A673 (cell line): ENCODE data around the gene UBE2E1. TPM values are rescaled to one million over a fixed set of nuclear protein-coding genes. Genes with fewer than 3 reads are reported as not detected.

ENCODE experiments used
- BruUV-seq: library from RNA; stranded (reverse); fragments of 400-500 nt; replicated peaks from 2 replicates; lab custom pipeline; 2021; lab: Mats Ljungman, UMichigan
- CTCF ChIA-PET: fragments of 300-600 bp; sonication (Branson Sonifier 250); formaldehyde crosslinking; loops from one replicate; lab custom pipeline; 2022; ENCODE audit warnings: antibody characterized with exemption; lab: Charles Lee
- POLR2A ChIA-PET: fragments of 300-600 bp; sonication (Branson Sonifier 250); formaldehyde crosslinking; loops from one replicate; lab custom pipeline; 2022; ENCODE audit warnings: antibody characterized with exemption; ENCODE audit not compliant: low non-redundant PET; lab: Charles Lee
- DNase-seq: peaks from one replicate; pipeline ENCODE4 v3.0.0-alpha.2; 2015; ENCODE audit warnings: low spot score
- H3K27ac ChIP-seq: fragments of 200-600 bp; sonication (generic); 2 replicates; pipeline ENCODE4 v1.5.1; 2016; ENCODE audit warnings: mixed run types, low read depth, mild to moderate bottlenecking, mixed read lengths, antibody characterized with exemption, low read length; ENCODE audit not compliant: poor library complexity, severe bottlenecking
- H3K27me3 ChIP-seq: fragments of 200-600 bp; sonication (generic); replicated peaks from 2 replicates; pipeline ENCODE4 v1.6.1; 2017; ENCODE audit warnings: mixed run types, low read depth, mild to moderate bottlenecking, mixed read lengths, antibody characterized with exemption, low read length; ENCODE audit not compliant: insufficient read depth, poor library complexity
- H3K36me3 ChIP-seq: fragments of 200-600 bp; sonication (generic); 2 replicates; pipeline ENCODE4 v1.6.1; 2016; ENCODE audit warnings: mixed run types, mild to moderate bottlenecking, mixed read lengths, antibody characterized with exemption, low read length; ENCODE audit not compliant: insufficient read depth, poor library complexity, severe bottlenecking
- H3K4me1 ChIP-seq: fragments of 200-600 bp; sonication (generic); 2 replicates; pipeline ENCODE4 v1.6.1; 2017; ENCODE audit warnings: mixed run types, mild to moderate bottlenecking, mixed read lengths, antibody characterized with exemption, low read length; ENCODE audit not compliant: insufficient read depth, poor library complexity, severe bottlenecking
- H3K4me3 ChIP-seq: fragments of 200-600 bp; sonication (generic); 2 replicates; pipeline ENCODE4 v1.5.1; 2016; ENCODE audit warnings: low read depth, mixed run types, mild to moderate bottlenecking, mixed read lengths, low read length; ENCODE audit not compliant: poor library complexity, severe bottlenecking
- H3K9me3 ChIP-seq: fragments of 200-600 bp; sonication (generic); 2 replicates; pipeline ENCODE4 v1.6.1; 2016; ENCODE audit warnings: mixed run types, low read depth, mild to moderate bottlenecking, mixed read lengths, antibody characterized with exemption, low read length; ENCODE audit not compliant: poor library complexity, severe bottlenecking
- EZH2 ChIP-seq: fragments of 200-600 bp; sonication (generic); IDR thresholded peaks from 2 replicates; pipeline ENCODE4 v1.6.1; 2017; ENCODE audit warnings: borderline replicate concordance, low read depth, mild to moderate bottlenecking, mixed read lengths, antibody characterized with exemption, low read length; ENCODE audit not compliant: poor library complexity, severe bottlenecking
- intact Hi-C: fragments of 100-400 bp; cut with micrococcal nuclease; formaldehyde crosslinking; loops from one replicate; pipeline ENCODE4 v1.10.0; 2022; ENCODE audit not compliant: unreplicated experiment
- total RNA-seq: library from RNA; stranded (reverse); gene quantifications from 2 replicates; pipeline ENCODE4 v1.2.3, GENCODE V29; 2021
- TF ChIP-seq, protein P1 (sequence below): fragments of 300-800, 200-600 bp; sonication (generic); conservative IDR thresholded peaks from 2 replicates; pipeline ENCODE4 v1.5.1; 2017; ENCODE audit warnings: low read depth, mild to moderate bottlenecking, antibody characterized with exemption, low read length, moderate library complexity, mixed read lengths

The UBE2E1 gene
- total RNA-seq, 1 experiment from 2014 or later: 144 TPM

DNA sequence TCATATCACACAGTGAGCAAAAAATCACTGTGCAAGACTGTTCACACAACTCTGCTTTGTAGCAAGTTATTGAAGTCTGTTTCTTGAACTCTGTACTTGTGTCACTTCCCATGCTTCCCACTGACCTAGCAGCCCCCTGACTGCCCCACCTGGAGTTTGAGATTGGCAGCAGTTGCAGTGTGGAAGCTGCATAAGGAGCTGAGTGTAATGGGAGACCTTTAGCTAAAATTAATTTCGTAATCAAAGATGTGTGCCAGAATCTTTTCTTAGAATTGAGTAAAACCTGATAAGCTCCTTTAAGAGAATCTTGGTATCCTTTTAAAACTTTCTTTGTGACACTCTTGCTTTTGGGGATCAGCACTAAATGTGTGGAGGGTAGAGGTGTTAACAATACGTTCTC, 68.2 kb downstream of the UBE2E1 start:
- TF ChIP-seq, protein P1, sequence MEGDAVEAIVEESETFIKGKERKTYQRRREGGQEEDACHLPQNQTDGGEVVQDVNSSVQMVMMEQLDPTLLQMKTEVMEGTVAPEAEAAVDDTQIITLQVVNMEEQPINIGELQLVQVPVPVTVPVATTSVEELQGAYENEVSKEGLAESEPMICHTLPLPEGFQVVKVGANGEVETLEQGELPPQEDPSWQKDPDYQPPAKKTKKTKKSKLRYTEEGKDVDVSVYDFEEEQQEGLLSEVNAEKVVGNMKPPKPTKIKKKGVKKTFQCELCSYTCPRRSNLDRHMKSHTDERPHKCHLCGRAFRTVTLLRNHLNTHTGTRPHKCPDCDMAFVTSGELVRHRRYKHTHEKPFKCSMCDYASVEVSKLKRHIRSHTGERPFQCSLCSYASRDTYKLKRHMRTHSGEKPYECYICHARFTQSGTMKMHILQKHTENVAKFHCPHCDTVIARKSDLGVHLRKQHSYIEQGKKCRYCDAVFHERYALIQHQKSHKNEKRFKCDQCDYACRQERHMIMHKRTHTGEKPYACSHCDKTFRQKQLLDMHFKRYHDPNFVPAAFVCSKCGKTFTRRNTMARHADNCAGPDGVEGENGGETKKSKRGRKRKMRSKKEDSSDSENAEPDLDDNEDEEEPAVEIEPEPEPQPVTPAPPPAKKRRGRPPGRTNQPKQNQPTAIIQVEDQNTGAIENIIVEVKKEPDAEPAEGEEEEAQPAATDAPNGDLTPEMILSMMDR: no peak
- TF ChIP-seq EZH2: no peak
- DNase-seq: no peak
- intact Hi-C loops: loop anchor here (10.0 kb wide), 1 partner anchor 669 kb away; the partner anchor contains the start of gene UBE2E2
- H3K36me3 ChIP-seq: no peaks in the 10 kb centered on the region
- CTCF ChIA-PET: no interaction called here
- POLR2A ChIA-PET: no interaction called here
- H3K9me3 ChIP-seq: no peaks in the 10 kb centered on the region
- H3K4me3 ChIP-seq: no peak overlapping the region
- BruUV-seq: no TSS peak
- no peak overlapping the region for H3K27ac ChIP-seq
- no peaks in the 10 kb centered on the region for H3K27me3 ChIP-seq
- H3K4me1 ChIP-seq: peaks cover 29% of the 10 kb centered on the region

DNA sequence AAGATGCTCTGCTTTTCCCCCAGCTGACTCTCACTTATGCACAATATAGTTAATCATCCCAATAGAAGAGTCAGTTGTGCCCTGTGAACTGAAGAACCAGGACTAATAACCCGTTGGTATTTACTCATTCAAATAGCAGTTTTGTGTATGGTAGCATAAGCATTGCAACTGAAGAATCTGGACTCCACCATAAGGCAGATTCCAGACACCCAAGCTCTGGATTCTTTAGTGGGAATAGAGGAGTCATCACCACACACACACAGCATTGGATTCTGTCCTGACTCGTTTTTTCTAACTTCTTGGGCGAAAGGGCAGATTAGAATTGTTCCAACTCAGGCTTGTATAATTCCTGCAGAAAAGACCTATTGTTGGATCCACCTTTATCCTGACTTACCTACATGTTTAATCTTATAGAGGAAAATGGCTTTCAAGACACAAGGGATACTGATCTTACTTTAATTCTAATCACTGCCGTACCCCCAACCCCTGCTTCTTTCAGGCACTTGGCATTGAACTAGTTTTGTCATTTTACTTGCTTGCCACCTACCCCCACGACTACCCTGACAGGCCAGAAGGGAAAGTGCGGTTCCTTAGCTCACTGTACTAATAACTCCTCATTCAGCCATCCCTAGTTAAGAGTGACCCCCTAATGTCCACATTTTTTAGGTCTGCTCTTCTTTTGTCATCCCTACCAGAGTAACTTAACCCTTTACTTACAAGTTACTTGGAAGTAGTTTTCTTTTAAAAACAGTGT, 68.8 kb downstream of the UBE2E1 start:
- CTCF ChIA-PET: interaction anchor here (0.9 kb wide), 1 partner anchor 14 kb away, joined by 3 read pairs; no protein-coding TSS in a partner anchor
- no TSS peak for BruUV-seq
- H3K27ac ChIP-seq: no peak overlapping the region
- no peak for DNase-seq
- H3K27me3 ChIP-seq: no peaks in the 10 kb centered on the region
- POLR2A ChIA-PET: no interaction called here
- H3K4me1 ChIP-seq: peaks cover 29% of the 10 kb centered on the region
- no peaks in the 10 kb centered on the region for H3K36me3 ChIP-seq
- TF ChIP-seq, protein P1: no peak
- no peak for TF ChIP-seq EZH2
- H3K9me3 ChIP-seq: no peaks in the 10 kb centered on the region
- intact Hi-C loops: loop anchor here (10.0 kb wide), 1 partner anchor 670 kb away; the partner anchor contains the start of gene UBE2E2
- no peak overlapping the region for H3K4me3 ChIP-seq

DNA sequence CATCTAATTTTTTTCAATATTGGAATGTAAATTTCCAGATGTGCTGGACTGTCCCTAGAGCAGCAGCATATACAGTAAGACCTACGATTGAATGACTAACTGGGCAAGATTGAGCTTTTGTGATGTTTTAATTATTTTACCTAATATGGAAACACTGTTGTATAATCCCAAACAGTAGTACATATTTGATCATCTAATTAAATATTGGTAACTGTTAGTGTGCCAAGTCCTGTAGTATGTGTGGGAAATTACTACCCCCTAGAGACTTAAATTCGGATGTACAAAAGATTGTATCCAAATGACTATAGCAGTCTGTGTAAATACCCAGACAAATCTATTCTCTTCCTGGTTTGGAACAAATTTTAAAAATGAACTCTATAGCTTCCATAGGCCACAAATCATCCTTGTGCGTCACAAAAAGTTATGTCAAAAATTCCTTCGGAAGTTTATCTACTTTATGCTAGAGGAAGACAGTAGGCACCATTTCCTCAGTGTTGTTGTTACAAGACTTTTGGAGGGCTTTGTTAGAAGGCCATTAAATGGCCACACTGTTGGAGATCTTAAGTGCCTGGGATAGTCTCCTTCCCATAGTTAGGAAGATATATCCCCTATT, 69.5 kb downstream of the UBE2E1 start:
- H3K9me3 ChIP-seq: no peaks in the 10 kb centered on the region
- ChIA-PET CTCF (interaction anchor here (0.9 kb wide), 1 partner anchor 13 kb away, joined by 3 read pairs; no protein-coding TSS in a partner anchor), POLR2A (no interaction called here)
- no TSS peak for BruUV-seq
- no peak overlapping the region for H3K27ac ChIP-seq
- H3K4me3 ChIP-seq: no peak overlapping the region
- TF ChIP-seq, protein P1: no peak; the same call in 1 of the 2 replicates
- no peak for TF ChIP-seq EZH2
- intact Hi-C loops: loop anchor here (10.0 kb wide), 1 partner anchor 670 kb away; the partner anchor contains the start of gene UBE2E2
- H3K27me3 ChIP-seq: no peaks in the 10 kb centered on the region
- peaks cover 29% of the 10 kb centered on the region for H3K4me1 ChIP-seq
- DNase-seq: peak; percentile 23
- no peaks in the 10 kb centered on the region for H3K36me3 ChIP-seq
